ENCODE measurements around the gene ZBED4.

DNA sequence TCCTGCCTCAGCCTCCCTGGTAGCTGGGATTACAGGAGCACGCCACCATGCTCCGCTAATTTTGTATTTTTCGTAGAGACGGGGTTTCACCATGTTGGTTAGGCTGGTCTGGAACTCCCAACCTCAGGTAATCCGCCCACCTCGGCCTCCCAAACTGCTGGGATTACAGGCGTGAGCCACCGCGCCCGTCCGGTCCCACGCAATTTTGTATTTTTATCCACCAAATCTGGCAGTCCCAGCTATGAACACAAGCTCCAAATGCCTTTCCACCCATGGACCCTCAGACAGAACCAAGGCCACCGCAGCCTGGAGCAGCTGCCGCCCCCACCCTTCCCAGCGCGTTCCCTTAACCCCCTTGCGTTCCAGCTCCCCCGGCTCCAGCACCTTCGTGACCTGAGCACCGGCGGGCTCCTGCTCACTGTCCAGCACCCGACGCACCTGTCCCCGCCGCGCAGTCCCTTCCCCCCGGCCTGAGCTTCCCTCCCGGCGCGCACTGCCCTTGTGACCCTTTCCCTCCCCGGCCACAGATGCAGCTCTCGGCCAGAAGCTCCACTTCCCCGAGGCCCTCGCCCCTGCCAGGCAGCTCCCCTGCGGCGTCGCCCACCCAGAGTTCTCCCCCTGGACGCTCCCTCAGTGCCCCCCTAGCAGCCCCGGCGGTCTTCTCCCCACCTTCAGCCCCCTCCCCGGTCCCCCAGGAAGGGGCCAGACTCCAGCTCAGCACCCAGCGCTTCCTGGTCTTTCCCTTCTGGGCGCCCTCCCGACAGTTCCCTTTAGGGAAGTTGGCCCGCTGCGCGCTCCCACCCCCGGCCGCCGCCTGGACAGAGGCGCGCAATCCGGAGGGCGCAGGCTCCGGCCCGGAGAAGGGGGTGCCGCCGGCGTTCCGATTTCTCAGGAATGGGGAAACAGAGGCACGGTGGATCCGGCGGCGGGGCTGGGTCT, 5.6 kb upstream of the ZBED4 start:
- TF ChIP-seq, protein P1, sequence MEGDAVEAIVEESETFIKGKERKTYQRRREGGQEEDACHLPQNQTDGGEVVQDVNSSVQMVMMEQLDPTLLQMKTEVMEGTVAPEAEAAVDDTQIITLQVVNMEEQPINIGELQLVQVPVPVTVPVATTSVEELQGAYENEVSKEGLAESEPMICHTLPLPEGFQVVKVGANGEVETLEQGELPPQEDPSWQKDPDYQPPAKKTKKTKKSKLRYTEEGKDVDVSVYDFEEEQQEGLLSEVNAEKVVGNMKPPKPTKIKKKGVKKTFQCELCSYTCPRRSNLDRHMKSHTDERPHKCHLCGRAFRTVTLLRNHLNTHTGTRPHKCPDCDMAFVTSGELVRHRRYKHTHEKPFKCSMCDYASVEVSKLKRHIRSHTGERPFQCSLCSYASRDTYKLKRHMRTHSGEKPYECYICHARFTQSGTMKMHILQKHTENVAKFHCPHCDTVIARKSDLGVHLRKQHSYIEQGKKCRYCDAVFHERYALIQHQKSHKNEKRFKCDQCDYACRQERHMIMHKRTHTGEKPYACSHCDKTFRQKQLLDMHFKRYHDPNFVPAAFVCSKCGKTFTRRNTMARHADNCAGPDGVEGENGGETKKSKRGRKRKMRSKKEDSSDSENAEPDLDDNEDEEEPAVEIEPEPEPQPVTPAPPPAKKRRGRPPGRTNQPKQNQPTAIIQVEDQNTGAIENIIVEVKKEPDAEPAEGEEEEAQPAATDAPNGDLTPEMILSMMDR (IDR thresholded peaks at IDR 0.05; ENCODE audit: low read depth, low read length, poor library complexity, severe bottlenecking): no peak
- TF ChIP-seq EZH2phosphoT487 (IDR thresholded peaks at IDR 0.05; ENCODE audit: borderline replicate concordance, low read length): no peak; the same call in 1 of the 2 replicates
